ENCODE measurements around the gene IQCF5.
"Not testable (repeated sequence)": the region's sequence is repeated elsewhere in the genome, so short reads cannot be mapped to it uniquely, and the experiment has no call there.

The IQCF5 gene

GRCh38 chr3:51875501-51875900 lies at the start of gene IQCF5:
IQCF5 (minus strand) TSS chr3:51875601; CDS start chr3:51875531, 70 bp downstream.
- DNase-seq (ENCODE audit: low read depth in 1 of 2, low spot score in 1 of 2): no peak

- no peak for DNase-seq (ENCODE audit: low read depth in 1 of 2, low spot score in 1 of 2)
These were observed 45.7 kb upstream of the IQCF5 start for GRCh38 chr3:51921081-51921578.

GRCh38 chr3:51916418-51916817 lies 41.0 kb upstream of the IQCF5 start:
- no peak for DNase-seq (ENCODE audit: low read depth in 1 of 2, low spot score in 1 of 2)

GRCh38 chr3:51908026-51908425 lies 32.6 kb upstream of the IQCF5 start:
- no peak for DNase-seq (ENCODE audit: low read depth in 1 of 2, low spot score in 1 of 2)

- DNase-seq (ENCODE audit: low read depth in 1 of 2, low spot score in 1 of 2): no peak
These were observed 28.8 kb upstream of the IQCF5 start for GRCh38 chr3:51904034-51904823.

GRCh38 chr3:51902361-51902760 lies 27.0 kb upstream of the IQCF5 start:
- DNase-seq (ENCODE audit: low read depth in 1 of 2, low spot score in 1 of 2): not testable (repeated sequence)

- not testable (repeated sequence) for DNase-seq (ENCODE audit: low read depth in 1 of 2, low spot score in 1 of 2)
These were observed 24.6 kb upstream of the IQCF5 start for GRCh38 chr3:51900043-51900442.

- DNase-seq (ENCODE audit: low read depth in 1 of 2, low spot score in 1 of 2): no peak
These were observed 22.0 kb upstream of the IQCF5 start for GRCh38 chr3:51897391-51897790.

GRCh38 chr3:51896607-51897305 lies 21.4 kb upstream of the IQCF5 start:
- no peak for DNase-seq (ENCODE audit: low read depth in 1 of 2, low spot score in 1 of 2)

GRCh38 chr3:51894939-51895338 lies 19.5 kb upstream of the IQCF5 start:
- no peak for DNase-seq (ENCODE audit: low read depth in 1 of 2, low spot score in 1 of 2)

GRCh38 chr3:51894391-51894790 lies 19.0 kb upstream of the IQCF5 start:
- no peak for DNase-seq (ENCODE audit: low read depth in 1 of 2, low spot score in 1 of 2)

- DNase-seq (ENCODE audit: low read depth in 1 of 2, low spot score in 1 of 2): no peak
These were observed 16.0 kb upstream of the IQCF5 start for GRCh38 chr3:51891242-51892039.

- no peak for DNase-seq (ENCODE audit: low read depth in 1 of 2, low spot score in 1 of 2)
These were observed 13.2 kb upstream of the IQCF5 start for GRCh38 chr3:51888463-51889105.

GRCh38 chr3:51887620-51888019 lies 12.2 kb upstream of the IQCF5 start:
- DNase-seq (ENCODE audit: low read depth in 1 of 2, low spot score in 1 of 2): no peak

GRCh38 chr3:51886447-51886846 lies 11.0 kb upstream of the IQCF5 start:
- no peak for DNase-seq (ENCODE audit: low read depth in 1 of 2, low spot score in 1 of 2)

- DNase-seq (ENCODE audit: low read depth in 1 of 2, low spot score in 1 of 2): no peak
These were observed 4.5 kb upstream of the IQCF5 start for GRCh38 chr3:51879937-51880336.

GRCh38 chr3:51876186-51876585 lies 785 bp upstream of the IQCF5 start:
- no peak for DNase-seq (ENCODE audit: low read depth in 1 of 2, low spot score in 1 of 2)

- no peak for DNase-seq (ENCODE audit: low read depth in 1 of 2, low spot score in 1 of 2)
These were observed 512 bp downstream of the IQCF5 start for GRCh38 chr3:51874889-51875288.

- DNase-seq (ENCODE audit: low read depth in 1 of 2, low spot score in 1 of 2): no peak
These were observed 990 bp downstream of the IQCF5 start for GRCh38 chr3:51874411-51874810.

GRCh38 chr3:51873876-51874275 lies 1.5 kb downstream of the IQCF5 start:
- DNase-seq (ENCODE audit: low read depth in 1 of 2, low spot score in 1 of 2): no peak

GRCh38 chr3:51873253-51873766 lies 2.1 kb downstream of the IQCF5 start:
- no peak for DNase-seq (ENCODE audit: low read depth in 1 of 2, low spot score in 1 of 2)

All from stimulated activated CD4-positive, alpha-beta T cell treated with anti-CD3 and anti-CD28 coated beads, Interleukin-15, amount 100 ng/mL, for 1 hour (primary cell).